MM.1S (cell line): ENCODE measurements around the gene CFAP90.

ENCODE experiments used
- DNase-seq: peaks from one replicate; pipeline ENCODE4 v3.0.0-alpha.2; 2015
- H2AFZ ChIP-seq: fragments of 300-600 bp; sonication (generic); 2 replicates; pipeline ENCODE4 v1.6.0; 2016; ENCODE audit warnings: antibody characterized with exemption, low read length
- H3F3A ChIP-seq: fragments of 300-600 bp; sonication (generic); 2 replicates; pipeline ENCODE4 v1.6.1; 2016; ENCODE audit warnings: mild to moderate bottlenecking, antibody characterized with exemption, low read length, moderate library complexity, mixed read lengths; ENCODE audit not compliant: insufficient read depth
- H3K27ac ChIP-seq: fragments of 300-600 bp; sonication (generic); 2 replicates; pipeline ENCODE4 v1.5.1; 2016; ENCODE audit warnings: mild to moderate bottlenecking, low read length
- H3K27me3 ChIP-seq: fragments of 300-600 bp; sonication (generic); replicated peaks from 2 replicates; pipeline ENCODE4 v1.6.0; 2016; ENCODE audit warnings: low read length; ENCODE audit not compliant: insufficient read depth
- H3K36me3 ChIP-seq: fragments of 300-600 bp; sonication (generic); replicated peaks from 2 replicates; pipeline ENCODE4 v1.6.1; 2016; ENCODE audit warnings: mild to moderate bottlenecking, low read length, mixed read lengths; ENCODE audit not compliant: insufficient read depth
- H3K4me1 ChIP-seq: fragments of 300-600 bp; sonication (generic); 2 replicates; pipeline ENCODE4 v1.6.1; 2016; ENCODE audit warnings: low read length, mixed read lengths
- H3K4me2 ChIP-seq: fragments of 300-600 bp; sonication (generic); 2 replicates; pipeline ENCODE4 v1.6.0; 2016; ENCODE audit warnings: low read depth, low read length
- H3K4me3 ChIP-seq: fragments of 300-600 bp; sonication (generic); 2 replicates; pipeline ENCODE4 v1.5.1; 2016; ENCODE audit warnings: low read length, mixed read lengths
- H3K79me2 ChIP-seq: fragments of 300-600 bp; sonication (generic); 2 replicates; pipeline ENCODE4 v1.6.1; 2016; ENCODE audit warnings: mixed run types, low read length, mixed read lengths
- H3K9ac ChIP-seq: fragments of 300-600 bp; sonication (generic); 2 replicates; pipeline ENCODE4 v1.6.1; 2016; ENCODE audit warnings: low read length, mixed read lengths
- H3K9me2 ChIP-seq: fragments of 300-600 bp; sonication (generic); replicated peaks from 2 replicates; pipeline ENCODE4 v1.6.1; 2016; ENCODE audit warnings: mild to moderate bottlenecking, low read length, mixed read lengths; ENCODE audit not compliant: insufficient read depth
- H3K9me3 ChIP-seq: fragments of 300-600 bp; sonication (generic); replicated peaks from 2 replicates; pipeline ENCODE4 v1.6.1; 2016; ENCODE audit warnings: mild to moderate bottlenecking, low read length, mixed read lengths; ENCODE audit not compliant: insufficient read depth
- H4K20me1 ChIP-seq: fragments of 300-600 bp; sonication (generic); 2 replicates; pipeline ENCODE4 v1.6.1; 2016; ENCODE audit warnings: mild to moderate bottlenecking, low read length, moderate library complexity, mixed read lengths; ENCODE audit not compliant: insufficient read depth
- CTCF ChIP-seq: fragments of 300-600 bp; sonication (generic); IDR thresholded peaks from 2 replicates; pipeline ENCODE4 v1.5.1; 2016; ENCODE audit warnings: antibody characterized with exemption, low read length, mixed read lengths
- EZH2 ChIP-seq: fragments of 300-600 bp; sonication (generic); optimal IDR thresholded peaks from 2 replicates; pipeline ENCODE3; 2017; ENCODE audit warnings: low read depth, mild to moderate bottlenecking, antibody characterized with exemption, low read length, mixed read lengths
- EZH2phosphoT487 ChIP-seq: fragments of 300-600 bp; sonication (generic); IDR thresholded peaks from 2 replicates; pipeline ENCODE4 v1.6.1; 2018; ENCODE audit warnings: antibody characterized with exemption, low read length

The CFAP90 gene

GRCh38 chr5:7842531-7842930 lies 8.4 kb downstream of the CFAP90 start:
- Histone ChIP-seq H3K4me1 (no peaks in the 10 kb centered on the region), H3K9ac (no peak overlapping the region), H3K4me3 (no peak overlapping the region), H3K9me2 (no peaks in the 10 kb centered on the region), H3K36me3 (no peaks in the 10 kb centered on the region), H4K20me1 (no peaks in the 10 kb centered on the region), H3K9me3 (no peaks in the 10 kb centered on the region), H3K4me2 (no peak overlapping the region), H3K27me3 (no peaks in the 10 kb centered on the region), H3K79me2 (no peaks in the 10 kb centered on the region), H3K27ac (no peak overlapping the region), H3F3A (no peaks in the 10 kb centered on the region), H2AFZ (no peak overlapping the region)
- DNase-seq: no peak
- TF ChIP-seq EZH2 (no peak), EZH2phosphoT487 (no peak), CTCF (no peak)

DNA sequence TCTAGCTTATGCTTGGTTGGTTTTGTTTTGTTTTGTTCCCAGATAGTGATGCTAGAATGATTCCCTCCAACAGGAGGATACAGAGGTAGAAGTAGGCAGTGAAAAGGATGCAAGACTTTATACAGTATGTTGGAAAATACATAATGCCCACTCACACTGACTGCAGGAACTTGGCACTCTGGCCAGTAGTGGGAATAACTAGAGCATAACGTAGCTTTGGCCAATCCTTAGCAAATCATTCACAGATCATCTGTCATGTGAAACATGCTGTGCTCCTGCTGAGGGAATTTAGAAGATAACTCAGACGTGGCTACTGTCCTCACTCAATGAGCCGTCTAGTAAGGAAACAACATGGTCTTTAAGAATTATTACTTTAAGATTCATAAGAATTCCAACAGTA lies 13.5 kb downstream of the CFAP90 start:
- Histone ChIP-seq H2AFZ (no peak overlapping the region), H3K4me1 (no peaks in the 10 kb centered on the region)
- no peak for DNase-seq

DNA sequence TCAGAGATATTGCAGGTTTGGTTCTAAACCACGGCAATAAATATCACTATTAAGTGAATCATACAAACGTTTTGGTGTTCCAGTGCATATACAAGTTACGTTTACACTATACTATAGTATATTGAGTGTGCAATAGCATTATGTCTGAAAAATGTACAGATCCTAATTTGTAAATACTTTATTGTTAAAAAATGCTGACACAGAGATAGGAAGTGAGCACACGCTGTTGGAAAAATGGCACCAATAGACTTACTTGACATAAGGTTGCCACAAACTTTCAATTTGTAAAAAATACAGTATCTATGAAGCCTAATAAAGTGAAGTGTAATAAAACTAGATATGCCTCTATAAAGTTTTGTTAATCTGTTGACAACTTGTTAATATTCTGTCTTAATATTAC lies 16.0 kb downstream of the CFAP90 start:
- H2AFZ ChIP-seq: no peak overlapping the region
- TF ChIP-seq EZH2phosphoT487 (no peak), CTCF (no peak), EZH2 (no peak)
- H3K4me3 ChIP-seq: no peak overlapping the region
- no peaks in the 10 kb centered on the region for H3F3A ChIP-seq
- H3K36me3 ChIP-seq: no peaks in the 10 kb centered on the region
- H3K9me2 ChIP-seq: no peaks in the 10 kb centered on the region
- H4K20me1 ChIP-seq: no peaks in the 10 kb centered on the region
- no peaks in the 10 kb centered on the region for H3K4me1 ChIP-seq
- H3K27me3 ChIP-seq: no peaks in the 10 kb centered on the region
- DNase-seq: no peak
- H3K9ac ChIP-seq: no peak overlapping the region
- H3K27ac ChIP-seq: no peak overlapping the region
- H3K9me3 ChIP-seq: no peaks in the 10 kb centered on the region
- no peaks in the 10 kb centered on the region for H3K79me2 ChIP-seq
- no peak overlapping the region for H3K4me2 ChIP-seq

More for the DNA sequence above, 13.5 kb downstream of the CFAP90 start:
- no peaks in the 10 kb centered on the region for H4K20me1 ChIP-seq
- no peaks in the 10 kb centered on the region for H3K9me2 ChIP-seq
- H3K79me2 ChIP-seq: no peaks in the 10 kb centered on the region
- no peaks in the 10 kb centered on the region for H3K36me3 ChIP-seq
- H3K27me3 ChIP-seq: no peaks in the 10 kb centered on the region
- H3K9ac ChIP-seq: no peak overlapping the region
- no peak overlapping the region for H3K4me3 ChIP-seq
- TF ChIP-seq EZH2phosphoT487 (no peak), EZH2 (no peak), CTCF (no peak)
- no peaks in the 10 kb centered on the region for H3K9me3 ChIP-seq
- no peak overlapping the region for H3K27ac ChIP-seq
- H3F3A ChIP-seq: no peaks in the 10 kb centered on the region
- no peak overlapping the region for H3K4me2 ChIP-seq
